COLO668 (cell line): ENCODE results near the gene SRSF12.

Experiments
- DNase-seq: peaks from one replicate; lab custom pipeline; 2025; ENCODE audit not compliant: unreplicated experiment; lab: John Stamatoyannopoulos, UW

SRSF12 gene

DNA sequence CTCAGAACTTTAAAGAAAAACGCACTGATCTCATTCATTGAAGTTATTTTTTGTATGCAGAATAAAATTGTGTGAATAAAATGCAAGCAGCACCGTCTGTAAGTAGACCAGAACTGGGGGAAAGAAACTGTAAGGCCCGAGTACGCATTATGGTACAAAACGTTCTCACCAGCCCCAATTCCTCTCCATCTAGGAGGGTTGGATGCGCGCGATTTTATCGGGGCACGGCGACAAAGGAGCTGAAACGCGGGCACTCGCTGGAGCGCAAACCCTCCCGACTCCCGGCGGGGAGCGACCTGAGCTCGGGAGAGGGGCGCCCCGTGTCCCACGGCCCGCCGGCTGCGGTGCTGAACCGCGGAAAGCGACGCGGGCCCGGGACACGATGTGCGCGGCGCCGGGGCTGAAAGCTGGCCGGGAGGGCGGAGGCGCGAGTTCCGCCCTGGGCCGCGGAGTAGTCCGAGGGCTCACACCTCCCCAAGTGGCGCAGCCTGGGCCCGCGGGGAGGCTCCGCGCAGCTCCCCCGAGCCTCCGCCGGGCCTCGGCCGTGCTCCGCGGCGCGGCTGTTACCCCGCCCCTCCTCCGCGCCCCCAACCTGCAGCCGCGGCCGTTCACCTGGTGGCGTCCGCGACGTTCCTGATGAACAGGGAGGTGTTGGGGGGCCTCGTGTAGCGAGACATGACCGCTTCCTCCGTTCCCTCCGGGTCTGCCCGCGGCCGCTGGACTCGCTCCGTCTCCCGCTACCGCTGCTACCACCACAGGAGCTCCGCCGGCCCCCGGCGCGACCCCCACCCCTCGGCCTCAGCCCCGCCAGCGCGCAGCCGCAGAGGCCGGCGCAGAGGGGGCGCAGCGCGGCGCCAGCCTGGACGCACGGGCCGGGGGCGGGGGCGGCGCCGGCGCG, at the start of gene SRSF12:
Gene SRSF12, minus strand, starts transcription at position 861 of the 898 bp plus-strand sequence. Its CDS starts 184 bp downstream, at position 677.
- peak; percentile 54 for DNase-seq

DNA sequence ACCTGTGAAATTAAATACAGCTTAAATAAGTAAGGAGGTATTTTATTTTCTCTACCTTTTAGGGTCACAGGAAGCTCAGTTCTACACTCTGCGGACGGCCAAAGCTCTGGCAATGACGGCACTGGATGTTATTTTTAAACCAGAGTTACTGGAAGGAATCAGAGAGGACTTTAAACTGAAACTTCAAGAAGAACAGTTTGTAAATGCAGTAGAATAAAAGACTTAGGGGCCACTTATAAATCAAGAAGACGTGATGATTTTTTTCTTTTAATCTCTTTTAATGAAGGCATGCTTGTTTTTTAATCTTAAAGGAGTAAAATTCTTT, 44.1 kb upstream of the SRSF12 start:
- no peak for DNase-seq

DNA sequence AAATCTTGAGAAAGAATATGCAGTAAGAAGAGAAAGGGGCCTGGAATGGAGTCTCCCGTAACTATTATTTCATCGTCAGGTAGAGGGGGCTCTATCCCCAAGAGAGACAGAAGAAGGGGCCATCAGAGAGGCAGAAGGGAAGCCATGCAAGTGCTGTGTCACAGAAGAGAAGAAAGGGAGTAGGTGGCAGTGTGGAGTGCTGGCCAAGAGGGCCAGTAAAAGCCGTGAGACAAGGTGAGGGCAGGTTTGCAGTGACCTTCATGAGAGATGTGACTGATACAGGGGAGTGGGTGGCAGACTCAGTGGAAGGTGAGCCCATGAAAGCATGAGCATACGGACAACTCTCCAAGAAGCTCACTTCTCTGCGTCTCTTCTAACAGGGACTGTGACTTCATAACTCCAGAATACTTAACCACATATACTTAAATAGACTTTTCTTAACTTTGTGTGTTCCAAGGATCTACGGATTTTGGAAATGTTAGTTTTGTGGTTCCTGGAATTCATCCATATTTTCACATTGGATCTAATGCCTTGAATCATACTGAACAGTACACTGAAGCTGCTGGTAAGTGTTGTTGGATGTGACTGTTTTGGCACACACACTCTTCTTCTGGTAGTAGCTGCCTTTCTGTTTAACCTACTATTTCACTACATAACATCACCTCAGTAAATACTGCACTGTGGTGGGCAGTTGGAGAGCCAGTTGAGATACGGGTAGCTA, 43.6 kb upstream of the SRSF12 start:
- no peak for DNase-seq

DNA sequence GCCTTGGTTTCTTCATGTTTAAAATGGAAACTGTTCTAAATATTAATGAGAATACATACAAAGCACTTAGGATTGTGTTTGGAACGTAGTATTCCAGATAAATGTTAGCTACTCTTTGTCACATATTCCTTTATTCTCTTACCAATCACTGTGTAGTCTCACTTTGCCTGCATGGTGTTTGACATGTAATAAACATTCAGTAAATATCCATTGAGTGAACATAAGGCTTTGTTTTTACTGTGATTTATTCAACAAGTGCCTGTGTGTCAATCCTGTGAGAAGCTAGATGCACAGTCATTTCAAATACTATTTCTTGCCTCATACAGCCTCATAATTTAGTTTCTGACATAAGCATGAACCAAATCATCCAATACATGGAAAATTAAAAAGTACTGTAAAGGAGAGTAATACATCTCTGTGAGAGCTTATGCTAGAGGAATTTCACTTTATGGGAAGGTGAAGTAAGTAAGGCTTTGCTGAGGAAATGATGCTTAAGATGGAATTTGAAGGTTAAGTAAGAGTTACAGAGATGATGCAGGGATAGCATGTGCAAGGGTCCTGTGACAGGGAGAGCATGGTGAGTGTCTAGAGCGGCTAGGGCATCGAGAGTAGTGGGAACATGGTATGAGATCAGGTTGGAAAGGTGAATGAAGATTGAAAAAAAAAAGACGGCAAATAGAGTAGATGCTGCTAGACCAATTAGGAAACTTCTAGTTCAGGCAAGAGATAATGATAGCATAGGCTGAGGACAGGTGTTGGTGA, 42.6 kb upstream of the SRSF12 start:
- no peak for DNase-seq

DNA sequence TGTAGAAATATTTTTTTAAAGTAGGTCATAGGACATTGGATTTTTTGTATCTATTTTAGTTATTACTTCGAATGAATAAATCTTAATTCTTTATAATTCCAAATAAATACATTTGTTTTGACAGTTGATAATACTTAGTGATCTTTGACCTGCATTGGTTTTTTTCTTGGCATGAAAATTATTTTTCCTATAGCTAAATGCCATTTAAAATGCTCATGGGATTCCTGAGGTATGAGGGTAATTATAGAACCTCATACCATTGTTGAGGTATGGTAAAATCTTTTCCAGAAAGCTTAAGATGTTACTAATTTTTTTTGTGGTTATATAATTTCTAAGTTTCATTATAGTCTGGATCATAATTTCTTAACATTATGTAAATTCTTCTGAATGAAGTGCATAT, 36.3 kb upstream of the SRSF12 start:
- DNase-seq: no peak

DNA sequence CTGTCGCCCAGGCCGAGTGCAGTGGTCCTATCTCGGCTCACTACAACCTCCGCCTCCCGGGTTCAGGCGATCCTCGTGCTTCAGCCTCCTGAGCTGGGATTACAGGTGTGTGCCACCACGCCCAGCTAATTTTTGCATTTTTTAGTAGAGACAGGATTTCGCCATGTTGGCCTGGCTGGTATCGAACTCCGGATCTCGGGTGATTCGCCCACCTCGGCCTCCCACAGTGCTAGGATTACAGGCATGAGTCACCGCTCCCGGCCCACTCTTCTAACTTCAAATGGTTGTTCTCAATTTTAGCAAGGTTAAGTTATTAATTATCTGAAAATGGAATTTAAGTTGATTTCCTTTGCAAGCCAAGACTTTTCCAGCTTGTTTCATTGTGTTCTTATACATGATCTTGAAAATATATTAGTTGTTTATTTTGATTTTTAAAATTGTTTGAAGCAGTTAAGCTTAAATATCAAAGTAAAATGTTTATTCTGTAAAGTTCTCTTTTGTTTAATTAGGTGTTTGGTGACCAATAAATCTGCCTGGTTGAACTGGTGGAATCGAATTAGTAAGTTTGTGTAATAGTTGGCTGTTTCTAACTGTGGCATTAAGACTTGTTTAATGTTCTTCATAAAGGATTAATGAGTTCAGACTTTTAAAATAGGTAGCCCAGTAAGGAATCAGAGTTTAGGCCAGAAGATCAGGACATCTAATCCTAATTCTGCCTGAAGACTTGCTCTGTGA, 30.3 kb upstream of the SRSF12 start:
- DNase-seq: no peak

DNA sequence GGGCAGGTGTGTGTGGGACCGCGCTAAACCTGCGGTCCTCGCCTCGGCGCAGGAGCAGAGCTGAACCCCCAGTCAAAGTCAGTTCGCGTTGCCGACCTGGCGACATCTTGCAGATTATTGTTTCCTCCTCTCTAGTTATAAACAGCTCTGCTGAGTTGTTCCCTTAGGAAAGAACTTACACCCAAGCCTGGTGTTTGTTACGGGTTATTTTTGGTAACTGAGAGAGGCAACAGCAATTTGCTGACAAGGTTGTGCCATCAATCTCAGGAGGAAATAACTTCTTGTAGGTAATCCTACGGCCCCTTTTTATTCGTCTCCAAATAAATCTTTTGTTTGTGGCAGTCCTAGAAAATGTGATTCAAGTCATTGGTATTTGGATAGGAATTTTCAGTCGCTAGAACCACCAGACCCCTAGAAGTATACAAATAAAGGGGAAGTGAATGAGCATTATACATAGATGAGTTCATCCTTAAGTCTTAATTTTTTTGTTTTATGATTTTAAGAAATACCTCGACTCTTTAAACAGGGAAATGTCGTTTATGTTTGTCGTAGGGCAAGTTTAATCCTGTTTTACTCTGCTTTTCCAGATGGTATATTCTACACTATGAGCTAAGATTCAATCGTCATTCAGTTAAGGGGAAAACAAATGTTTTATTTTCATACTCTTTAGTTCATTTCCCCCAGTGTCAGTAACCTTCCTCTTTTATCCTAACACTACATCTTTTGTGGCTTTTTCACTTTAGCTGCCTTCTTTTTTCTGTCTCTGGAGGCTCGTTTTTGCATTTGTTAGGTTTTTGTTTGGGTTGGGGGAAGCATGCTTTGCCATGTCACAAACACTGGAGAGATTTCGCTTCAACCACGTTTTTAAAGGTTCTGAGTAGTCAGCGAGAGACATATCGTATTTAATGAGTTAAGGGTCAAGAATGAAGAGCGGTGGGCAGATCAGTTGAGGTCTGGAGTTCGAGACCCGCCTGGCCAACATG, 29.1 kb upstream of the SRSF12 start:
- no peak for DNase-seq

DNA sequence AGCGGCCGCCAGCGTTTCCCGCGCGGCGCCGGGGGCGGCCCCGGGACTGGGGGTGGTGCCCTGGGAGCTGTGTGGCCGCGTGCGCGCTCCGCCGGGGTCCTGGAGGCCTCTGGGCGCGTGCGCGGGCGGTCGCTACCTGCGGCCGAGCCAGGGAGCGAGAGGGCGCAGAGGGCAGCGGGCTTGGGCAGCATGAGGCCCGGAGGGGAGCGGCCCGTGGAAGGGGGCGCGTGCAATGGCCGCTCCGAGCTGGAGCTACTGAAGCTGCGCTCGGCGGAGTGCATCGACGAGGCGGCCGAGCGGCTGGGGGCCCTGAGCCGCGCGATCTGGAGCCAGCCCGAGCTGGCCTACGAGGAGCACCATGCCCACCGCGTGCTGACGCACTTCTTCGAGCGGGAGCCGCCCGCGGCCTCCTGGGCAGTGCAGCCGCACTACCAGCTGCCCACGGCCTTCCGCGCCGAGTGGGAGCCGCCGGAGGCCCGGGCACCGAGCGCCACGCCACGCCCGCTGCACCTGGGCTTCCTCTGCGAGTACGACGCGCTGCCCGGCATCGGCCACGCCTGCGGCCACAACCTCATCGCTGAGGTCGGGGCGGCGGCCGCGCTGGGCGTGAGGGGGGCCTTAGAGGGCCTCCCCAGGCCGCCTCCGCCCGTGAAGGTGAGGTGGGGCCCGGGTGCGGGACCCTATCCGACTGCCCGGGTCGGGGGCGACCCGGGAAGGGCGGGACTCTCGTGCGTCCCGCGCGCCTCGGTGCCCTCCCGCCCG, 28.3 kb upstream of the SRSF12 start, which contains the start of gene PM20D2:
Gene PM20D2, plus strand, starts transcription at position 100 of the 762 bp plus-strand sequence. Its CDS starts 90 bp downstream, at position 190.
- peak; percentile 89 for DNase-seq

DNA sequence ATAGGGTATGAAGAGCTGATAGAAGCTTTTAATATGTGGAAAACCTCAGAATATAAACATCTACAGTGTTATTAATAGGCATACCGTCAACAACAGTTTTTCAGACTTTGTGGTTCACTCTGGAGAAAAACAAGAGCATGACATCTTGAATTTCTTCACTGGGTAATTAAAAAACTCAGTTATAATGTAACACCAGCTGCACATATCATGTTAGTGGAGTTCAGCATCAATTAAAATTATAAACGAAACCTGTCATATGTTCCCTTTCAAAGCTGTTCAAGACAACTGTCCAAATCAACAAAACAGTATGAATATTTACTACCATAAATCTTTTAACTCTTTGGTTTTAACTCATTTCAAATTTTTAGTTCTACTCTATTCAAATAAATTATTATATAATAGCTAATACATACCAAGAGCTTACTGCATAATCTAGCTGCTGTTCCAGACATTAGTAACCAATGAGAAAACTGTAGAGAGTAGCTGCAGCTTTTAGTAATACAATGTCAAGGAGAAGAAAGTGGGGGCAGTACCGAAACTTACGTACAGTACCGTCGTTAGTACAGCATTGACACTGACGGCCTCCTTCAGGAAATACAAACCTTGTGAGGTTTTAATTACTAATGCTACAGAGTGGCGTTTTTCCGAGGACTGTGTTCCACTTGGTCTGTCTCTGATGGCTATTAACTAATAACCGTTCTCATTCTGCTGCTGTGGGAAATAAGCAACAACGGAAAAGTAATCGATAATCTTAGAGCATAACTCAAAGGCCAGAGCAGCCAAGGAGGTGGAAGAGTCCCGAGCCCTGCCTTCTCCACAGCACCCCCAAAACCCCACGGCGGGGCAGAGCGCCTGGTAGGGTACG, 27.5 kb upstream of the SRSF12 start:
- no peak for DNase-seq

DNA sequence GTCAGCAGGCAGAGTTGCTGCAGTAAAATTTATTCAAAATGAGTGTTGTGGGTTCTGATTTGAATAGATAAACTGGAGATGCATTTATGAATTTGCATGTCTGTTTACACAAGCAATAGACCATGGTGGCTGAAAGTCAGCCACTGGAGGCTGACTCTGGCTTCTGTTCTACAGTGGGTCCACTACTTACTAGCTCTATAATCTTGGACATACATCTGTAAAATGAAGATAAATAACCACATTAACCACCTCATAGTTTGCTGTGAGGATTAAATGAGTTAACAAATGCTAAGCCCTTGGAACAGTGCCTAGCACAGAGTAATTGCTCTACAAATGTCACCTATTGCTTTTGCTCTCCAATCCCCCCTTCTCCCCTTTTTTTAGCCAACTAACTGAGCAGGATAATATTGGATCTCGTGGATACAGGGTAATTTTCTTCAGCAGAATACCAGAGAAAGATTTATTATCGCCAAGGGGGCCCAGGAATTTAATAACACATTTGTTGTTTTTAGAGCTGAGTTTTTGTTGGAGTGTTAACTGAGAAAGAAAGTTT, 26.6 kb upstream of the SRSF12 start:
- DNase-seq: peak; percentile 25

DNA sequence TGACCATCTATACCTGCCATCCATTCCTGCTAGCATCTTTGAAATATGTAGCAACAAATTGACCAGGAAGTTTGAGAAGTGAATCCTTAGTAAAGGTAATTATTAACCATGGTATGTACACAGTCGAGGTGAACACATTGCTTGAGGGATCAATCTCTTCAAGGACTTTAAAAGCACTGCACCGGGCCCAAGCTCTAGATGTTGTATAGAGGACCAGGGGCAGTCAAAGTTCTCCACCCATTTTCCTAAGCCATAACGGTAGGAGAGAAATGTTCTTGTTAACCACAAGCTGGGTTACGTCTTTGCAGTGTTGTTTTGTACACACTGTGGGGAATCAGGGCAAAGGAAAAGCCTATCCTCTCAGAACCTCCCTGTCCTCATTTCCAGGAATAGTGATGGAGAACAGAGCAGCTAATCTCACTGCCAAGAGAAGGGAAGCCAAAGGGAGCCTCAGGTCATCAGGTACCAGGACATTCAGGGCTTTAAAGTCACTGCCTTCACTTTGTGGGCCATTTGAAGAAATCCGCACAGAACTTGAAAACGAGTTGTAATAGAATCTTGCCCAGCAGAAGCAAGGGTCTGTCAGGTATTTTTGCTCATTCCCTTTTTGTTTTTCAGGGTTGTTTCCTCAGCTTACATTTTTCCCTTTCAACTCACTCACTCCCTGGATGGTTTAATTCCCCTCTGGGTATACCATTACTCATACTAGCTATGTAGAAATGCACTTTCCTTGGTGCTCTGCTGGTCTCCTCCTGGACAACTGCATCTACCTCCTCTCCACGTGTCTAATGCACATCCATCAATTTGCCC, 22.7 kb upstream of the SRSF12 start:
- peak; percentile 28 for DNase-seq

DNA sequence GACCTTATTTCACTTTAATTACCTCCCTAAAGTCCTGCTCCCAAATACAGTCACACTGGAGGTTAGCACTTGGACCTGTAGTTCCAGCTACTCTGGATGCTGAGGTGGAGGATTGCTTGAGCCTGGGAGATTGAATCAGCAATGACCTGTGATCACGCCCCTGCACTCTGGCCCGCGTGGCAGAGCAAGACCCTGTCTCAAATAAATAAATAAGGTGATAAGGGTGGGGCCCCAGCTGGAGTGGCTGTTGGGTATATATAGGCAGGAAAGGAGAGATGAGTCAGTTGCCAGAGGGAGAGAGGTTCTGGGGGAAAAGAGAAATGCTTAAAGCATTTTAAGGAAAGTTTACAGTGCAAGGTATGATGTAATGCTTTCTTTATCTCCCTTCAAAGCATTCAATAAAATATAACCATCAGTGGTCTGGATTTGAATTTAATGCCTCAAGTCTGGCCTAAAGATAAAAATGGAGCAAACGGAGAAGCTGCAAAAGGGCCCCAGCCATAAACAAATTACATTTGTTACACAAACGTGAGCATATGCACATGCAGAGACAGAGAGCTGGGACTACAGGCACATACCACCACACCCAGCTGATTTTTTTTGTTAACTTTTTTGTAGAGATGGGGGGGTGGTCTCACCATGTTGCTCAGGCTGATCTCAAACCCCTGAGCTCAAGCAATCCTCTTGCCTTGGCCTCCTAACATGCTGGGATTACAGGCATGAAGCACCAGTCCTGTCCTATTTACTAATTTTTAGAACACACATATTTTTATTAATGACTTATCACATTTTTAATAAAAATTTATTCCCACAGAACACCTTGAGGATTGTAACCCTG, 21.9 kb upstream of the SRSF12 start:
- DNase-seq: peak; percentile 2

DNA sequence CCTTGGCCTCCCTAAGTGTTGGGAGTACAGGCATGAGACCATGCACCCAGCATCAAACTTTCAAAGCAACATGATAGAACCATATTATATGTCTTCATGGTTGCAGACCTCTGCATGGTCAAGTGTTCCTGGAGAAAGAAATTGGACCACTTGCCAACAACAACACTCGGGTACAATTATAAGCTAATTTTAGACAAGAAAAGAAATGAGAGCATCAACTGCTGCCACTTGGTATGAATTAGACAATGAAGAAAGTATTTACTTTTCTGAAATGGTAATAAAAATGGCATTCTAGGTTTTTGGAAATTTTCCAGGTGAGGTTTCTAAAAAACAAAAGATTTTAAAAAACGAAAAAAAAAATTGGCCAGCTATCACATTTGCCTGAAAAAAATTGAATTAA, 20.3 kb upstream of the SRSF12 start:
- no peak for DNase-seq

DNA sequence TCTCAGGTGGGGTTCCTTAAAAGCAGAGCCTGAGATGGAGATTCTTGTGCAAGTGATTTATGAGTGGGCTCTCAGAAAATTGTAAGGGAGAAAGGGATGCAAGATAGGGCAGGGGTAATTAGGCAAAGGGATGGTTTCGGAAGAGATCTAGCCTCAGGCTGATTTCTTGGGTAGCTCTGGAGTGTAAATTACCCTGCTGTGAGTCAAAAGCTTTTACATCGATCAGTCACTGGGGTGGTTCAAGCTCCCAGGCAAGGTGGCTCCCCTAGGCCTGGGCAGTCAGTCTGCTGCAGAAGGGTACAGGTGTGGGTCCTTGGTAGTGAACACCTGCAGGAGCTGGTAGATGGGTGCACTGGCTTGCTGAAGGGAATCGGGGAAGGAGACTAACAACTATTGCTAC, 16.9 kb upstream of the SRSF12 start:
- no peak for DNase-seq

DNA sequence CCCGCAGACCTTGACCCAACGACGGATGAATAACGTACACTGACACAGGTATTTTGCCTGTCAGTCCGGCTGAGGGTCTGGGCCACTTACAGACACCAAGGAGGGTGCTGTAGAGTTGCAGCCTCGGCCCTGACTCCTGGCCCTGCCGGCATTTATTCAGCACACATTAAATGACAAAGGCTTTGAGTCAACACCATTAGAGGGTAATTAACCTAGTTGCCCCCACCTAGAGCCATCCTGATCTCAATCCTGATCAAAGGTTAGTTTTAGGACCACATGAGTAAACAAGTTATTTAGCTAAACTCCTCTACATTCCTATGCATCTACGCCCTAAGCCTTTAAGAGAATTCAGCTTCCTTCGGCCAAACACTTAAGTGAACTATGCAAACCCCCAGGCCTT, 16.1 kb upstream of the SRSF12 start:
- DNase-seq: no peak

DNA sequence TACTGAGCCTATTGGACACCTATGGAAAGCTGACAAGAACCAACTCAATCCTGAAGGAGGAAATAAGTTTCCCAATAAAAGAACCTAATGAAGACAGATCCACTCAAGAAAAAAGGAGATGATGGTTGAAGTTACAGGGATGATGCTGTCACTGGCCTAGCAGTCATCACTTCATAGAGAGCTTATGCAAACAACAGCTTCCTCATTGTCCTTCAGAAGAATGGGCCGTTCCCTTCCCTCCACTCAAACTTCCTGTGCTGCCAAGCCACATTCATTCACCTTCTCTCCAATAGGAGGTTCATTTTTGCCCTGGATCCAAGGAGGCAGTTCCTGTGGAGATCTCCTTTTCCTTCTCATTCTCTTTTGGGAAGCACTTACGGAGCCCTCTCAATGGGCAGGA, 14.2 kb upstream of the SRSF12 start:
- DNase-seq: peak; percentile 2
